ENCODE results near the gene HIGD1C.
"Not testable (repeated sequence)": the region's sequence is repeated elsewhere in the genome, so short reads cannot be mapped to it uniquely, and the experiment has no call there.

The HIGD1C gene

GRCh38 chr12:50927356-50927755 is 25.0 kb upstream of the HIGD1C start:
- DNase-seq (ENCODE audit: low read depth in 2 of 2), result no peak
- TF ChIP-seq CTCF (IDR thresholded peaks at IDR 0.05; ENCODE audit: low read depth, low read length), result no peak
- peak overlapping the region; percentile 80 to 84 for H3K4me3 ChIP-seq (replicated peaks in 1 of 2; ENCODE audit: low read depth in 2 of 2, low read length in 2 of 2)

GRCh38 chr12:50927766-50928224 is 24.5 kb upstream of the HIGD1C start:
- no peak for DNase-seq (ENCODE audit: low read depth in 2 of 2)
- peak overlapping the region in 1 of 2 donors; percentile 84 for H3K4me3 ChIP-seq (replicated peaks in 1 of 2; ENCODE audit: low read depth in 2 of 2, low read length in 2 of 2)
- TF ChIP-seq CTCF (IDR thresholded peaks at IDR 0.05; ENCODE audit: low read depth, low read length), result no peak

GRCh38 chr12:50928392-50928791 is 24.0 kb upstream of the HIGD1C start:
- no peak for DNase-seq (ENCODE audit: low read depth in 2 of 2)
- peak overlapping the region in 1 of 2 donors; percentile 84 for H3K4me3 ChIP-seq (replicated peaks in 1 of 2; ENCODE audit: low read depth in 2 of 2, low read length in 2 of 2)
- TF ChIP-seq CTCF (IDR thresholded peaks at IDR 0.05; ENCODE audit: low read depth, low read length), result no peak

GRCh38 chr12:50929831-50930230 is 22.5 kb upstream of the HIGD1C start:
- no peak overlapping the region for H3K4me3 ChIP-seq (replicated peaks in 1 of 2; ENCODE audit: low read depth in 2 of 2, low read length in 2 of 2)
- TF ChIP-seq CTCF (IDR thresholded peaks at IDR 0.05; ENCODE audit: low read depth, low read length), result no peak
- DNase-seq (ENCODE audit: low read depth in 2 of 2), result no peak

GRCh38 chr12:50930477-50930876 is 21.9 kb upstream of the HIGD1C start:
- DNase-seq (ENCODE audit: low read depth in 2 of 2); H3K4me3 ChIP-seq (replicated peaks in 1 of 2; ENCODE audit: low read depth in 2 of 2, low read length in 2 of 2): not testable (repeated sequence)

GRCh38 chr12:50932787-50933280 is 19.5 kb upstream of the HIGD1C start:
- peak in 1 of 2 donors; percentile 22 for DNase-seq (ENCODE audit: low read depth in 2 of 2)

More at GRCh38 chr12:50932787-50933280, 19.5 kb upstream of the HIGD1C start:
- no peak overlapping the region for H3K4me3 ChIP-seq (replicated peaks in 1 of 2; ENCODE audit: low read depth in 2 of 2, low read length in 2 of 2)
- TF ChIP-seq CTCF (IDR thresholded peaks at IDR 0.05; ENCODE audit: low read depth, low read length), result no peak
